HG02763 (cell line): ENCODE data around the gene CNNM2.
"Not testable (repeated sequence)": the region's sequence is repeated elsewhere in the genome, so short reads cannot be mapped to it uniquely, and the experiment has no call there.

Experiments
- ATAC-seq: cut with Tn5 transposase; IDR thresholded peaks from one replicate; pipeline ENCODE4 v1.9.1; 2021; ENCODE audit warnings: mild to moderate bottlenecking, moderate library complexity; ENCODE audit not compliant: unreplicated experiment

Gene CNNM2

DNA sequence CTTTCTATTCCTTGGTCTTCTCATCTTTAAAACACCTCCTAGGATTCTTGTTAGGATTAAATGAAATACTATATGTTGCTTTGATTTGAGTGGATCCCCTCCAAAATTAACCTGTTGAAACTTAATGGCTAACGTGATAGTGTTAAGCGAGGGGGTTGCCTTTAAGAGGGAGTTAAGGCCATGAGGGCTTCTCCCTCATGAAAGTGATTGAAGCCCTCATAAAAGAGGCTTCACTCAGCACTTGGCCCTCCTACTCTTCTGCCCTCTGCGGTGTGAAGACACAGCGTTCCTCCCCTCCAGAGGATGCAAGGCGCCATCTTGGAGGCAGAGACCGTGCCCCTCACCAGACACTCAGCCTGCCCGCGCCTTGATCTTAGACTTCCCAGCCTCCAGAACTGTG, 46.6 kb downstream of the CNNM2 start:
- ATAC-seq, result no peak

- no peak for ATAC-seq
Measured at GRCh38 chr10:102965311-102965851, 47.3 kb downstream of the CNNM2 start.

- ATAC-seq, result no peak
Measured at GRCh38 chr10:102967123-102967522, 49.0 kb downstream of the CNNM2 start.

DNA sequence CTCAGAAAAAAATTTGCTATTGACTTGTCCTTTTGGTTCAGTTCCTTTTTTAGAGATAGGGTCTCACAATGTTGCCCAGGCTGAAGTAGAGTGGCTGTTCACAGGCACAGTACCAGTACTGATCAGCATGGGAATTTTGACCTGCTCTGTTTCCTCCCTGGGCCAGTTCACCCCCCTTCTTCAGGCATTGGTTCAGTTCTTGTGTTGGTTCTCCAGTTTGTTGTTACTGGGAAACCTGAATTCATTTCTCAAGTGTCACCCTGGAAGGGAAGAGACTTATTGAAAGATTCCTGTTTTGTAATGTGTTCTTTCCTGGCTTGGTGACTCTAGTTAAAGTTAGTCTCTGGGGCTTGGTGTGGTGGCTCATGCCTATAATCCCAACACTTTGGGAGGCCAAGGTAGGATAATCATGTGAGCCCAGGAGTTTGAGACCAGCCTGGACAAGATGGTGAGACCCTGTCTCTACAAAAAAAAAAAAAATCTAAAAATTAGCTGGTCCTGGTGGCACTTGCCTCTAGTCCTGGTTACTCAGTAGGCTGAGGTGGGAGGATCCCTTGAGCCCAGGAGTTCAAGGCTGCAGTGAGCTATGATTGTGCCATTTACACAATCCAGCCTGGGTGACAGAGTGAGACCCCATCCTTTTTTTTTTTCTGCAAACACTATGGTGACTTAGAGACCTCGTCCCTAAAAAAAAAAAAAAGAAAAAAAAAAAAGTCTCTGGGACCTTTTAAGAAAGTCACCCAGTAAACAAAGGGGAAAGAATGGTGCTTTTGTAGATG, 52.7 kb downstream of the CNNM2 start:
- no peak for ATAC-seq

- no peak for ATAC-seq
Measured at GRCh38 chr10:102975483-102976379, 57.6 kb downstream of the CNNM2 start.

DNA sequence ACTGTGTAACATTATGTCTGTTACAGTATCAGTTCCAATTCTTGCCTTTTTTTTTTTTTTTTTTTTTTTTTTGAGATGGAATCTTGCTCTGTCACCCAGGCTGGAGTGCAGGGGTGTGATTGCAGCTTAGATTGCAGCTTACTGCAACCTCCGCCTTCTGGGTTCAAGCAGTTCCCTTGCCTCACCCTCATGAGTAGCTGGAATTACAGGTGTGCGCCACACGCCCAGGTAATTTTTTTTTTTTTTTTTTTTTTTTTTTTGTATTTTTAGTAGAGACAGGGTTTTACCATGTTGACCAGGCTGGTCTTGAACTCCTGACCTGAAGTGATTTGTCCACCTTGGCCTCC, 58.3 kb downstream of the CNNM2 start:
- not testable (repeated sequence) for ATAC-seq

GRCh38 chr10:102982296-102982695, 64.2 kb downstream of the CNNM2 start:
- ATAC-seq, result no peak

DNA sequence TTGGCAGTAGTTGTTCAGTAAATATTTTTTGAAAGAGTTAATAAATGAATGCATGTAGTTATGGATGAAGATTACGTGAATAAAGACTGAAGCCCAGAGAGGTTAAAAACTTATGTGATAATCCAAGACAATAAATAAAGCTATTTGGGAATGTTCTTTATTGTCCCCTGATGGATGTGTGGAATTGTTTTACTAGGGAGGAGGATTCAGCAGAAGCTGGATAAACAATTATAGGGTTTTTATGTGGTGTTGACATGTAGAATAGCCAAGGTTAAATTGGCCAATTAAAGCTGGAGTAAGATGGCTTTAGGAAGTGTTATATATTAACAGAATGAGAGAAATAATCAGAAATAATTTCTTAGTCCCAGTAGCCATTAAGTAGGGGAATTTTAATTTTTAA, 66.0 kb downstream of the CNNM2 start:
- ATAC-seq, result no peak

GRCh38 chr10:102985811-102986210, 67.7 kb downstream of the CNNM2 start:
- ATAC-seq, result no peak

GRCh38 chr10:102988404-102989314, 70.6 kb downstream of the CNNM2 start:
- ATAC-seq, result no peak

DNA sequence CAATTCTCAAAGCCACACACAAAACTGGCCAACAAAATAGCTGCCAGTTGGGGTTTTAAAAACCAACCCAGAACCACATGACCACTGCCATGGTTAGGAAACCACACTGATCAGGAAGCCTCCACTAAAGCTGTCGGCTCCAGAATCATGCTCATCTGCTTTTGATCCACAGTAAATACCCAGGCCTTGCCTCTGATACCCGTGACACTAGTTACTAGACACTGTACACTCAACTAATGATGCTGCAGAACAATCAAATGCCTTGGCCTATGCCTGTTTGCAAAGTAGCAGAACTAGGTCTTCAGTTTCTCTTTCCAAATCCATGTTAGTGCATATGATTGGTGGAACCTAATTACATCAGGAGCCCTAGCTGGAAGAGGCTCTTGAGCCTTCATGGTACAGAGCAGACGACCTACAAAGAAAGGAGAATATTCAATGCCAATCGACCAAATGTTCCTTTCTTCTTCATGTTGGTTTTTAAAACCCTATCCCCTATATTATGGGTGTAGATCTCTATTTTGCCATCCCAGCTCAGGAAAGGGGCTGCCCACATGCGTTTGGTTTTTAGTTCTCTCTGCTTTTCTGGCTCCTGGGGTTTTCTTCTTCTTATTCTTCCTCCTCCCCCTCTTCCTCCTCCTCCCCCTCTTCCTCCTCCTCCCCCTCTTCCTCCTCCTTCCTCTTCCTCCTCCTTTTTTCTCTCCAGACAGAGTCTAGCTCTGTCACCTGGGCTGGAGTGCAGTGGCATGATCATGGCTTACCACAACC, 76.6 kb downstream of the CNNM2 start:
- no peak for ATAC-seq

- ATAC-seq, result no peak
Measured at GRCh38 chr10:102996876-102997275, 78.8 kb downstream of the CNNM2 start.

- peak; percentile 50 for ATAC-seq
Measured at GRCh38 chr10:102997998-102998397, 79.9 kb downstream of the CNNM2 start.

DNA sequence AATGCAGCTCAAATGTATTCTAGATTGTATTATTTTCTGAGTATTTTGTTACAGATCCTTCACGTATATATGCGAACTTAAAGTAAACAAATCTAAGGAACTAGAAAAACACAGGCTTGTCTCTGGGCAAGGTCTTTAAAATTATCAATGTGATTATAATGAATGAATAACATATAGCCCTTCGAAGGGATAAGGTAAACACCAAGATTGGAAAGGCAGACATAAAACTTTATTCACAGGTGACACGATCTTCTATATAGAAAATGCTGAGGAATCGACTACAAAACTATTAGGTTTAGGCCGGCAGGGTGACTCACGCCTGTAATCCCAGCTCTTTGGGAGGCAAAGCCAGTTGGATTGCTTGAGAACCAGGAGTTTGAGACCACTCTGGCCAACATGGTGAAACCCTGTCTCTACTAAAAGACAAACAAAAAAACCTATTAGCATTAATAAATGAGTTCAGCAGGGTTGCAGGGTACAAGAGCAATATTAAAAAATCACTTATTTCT, 80.4 kb downstream of the CNNM2 start:
- no peak for ATAC-seq

GRCh38 chr10:103000050-103000449, 82.0 kb downstream of the CNNM2 start:
- not testable (repeated sequence) for ATAC-seq

DNA sequence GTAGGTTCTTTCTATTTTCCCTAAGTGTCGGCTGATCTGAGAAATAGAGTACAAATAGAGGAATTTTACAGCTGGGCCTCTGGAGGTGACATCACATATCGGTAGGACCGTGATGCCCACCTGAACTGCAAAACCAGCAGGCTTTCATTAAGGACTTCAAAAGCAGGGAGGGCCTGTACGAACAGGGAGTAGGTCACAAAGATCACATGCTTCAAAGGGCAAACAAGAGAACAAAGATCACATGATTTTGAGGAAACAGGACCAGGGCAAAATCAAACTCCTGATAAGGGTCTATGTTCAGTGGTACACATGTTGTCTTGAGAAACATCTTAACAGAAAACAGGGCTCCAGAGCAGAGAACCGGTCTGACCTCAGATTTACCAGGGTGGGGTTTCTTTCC, 88.9 kb downstream of the CNNM2 start:
- ATAC-seq, result no peak

- no peak for ATAC-seq
Measured at GRCh38 chr10:103013416-103013815, 95.3 kb downstream of the CNNM2 start.

DNA sequence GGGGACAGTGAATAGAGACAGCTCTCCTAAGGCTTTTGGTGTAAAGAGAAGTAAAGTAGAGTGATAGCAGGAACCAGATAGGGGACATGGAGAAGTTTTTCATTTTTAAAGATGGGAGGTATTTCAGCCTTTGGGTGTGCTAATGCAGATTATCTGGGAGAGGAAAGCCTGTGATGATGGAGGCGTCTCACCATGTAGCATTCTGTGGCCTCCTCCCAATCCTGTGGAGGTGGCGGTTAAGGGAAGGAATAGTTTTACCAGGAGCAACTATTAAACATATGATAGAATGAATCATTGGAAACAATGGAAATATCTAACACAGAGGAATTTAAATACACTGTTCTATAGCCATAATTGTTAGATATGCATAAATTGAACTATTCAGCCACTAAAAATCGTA, 101.3 kb downstream of the CNNM2 start:
- ATAC-seq, result no peak

GRCh38 chr10:103021150-103021899, 103.2 kb downstream of the CNNM2 start:
- no peak for ATAC-seq
